ENCODE results near the gene HOXA13.
A peak's percentile ranks its signal among the peaks of the same experiment; 100 is the strongest.

HOXA13 gene

DNA sequence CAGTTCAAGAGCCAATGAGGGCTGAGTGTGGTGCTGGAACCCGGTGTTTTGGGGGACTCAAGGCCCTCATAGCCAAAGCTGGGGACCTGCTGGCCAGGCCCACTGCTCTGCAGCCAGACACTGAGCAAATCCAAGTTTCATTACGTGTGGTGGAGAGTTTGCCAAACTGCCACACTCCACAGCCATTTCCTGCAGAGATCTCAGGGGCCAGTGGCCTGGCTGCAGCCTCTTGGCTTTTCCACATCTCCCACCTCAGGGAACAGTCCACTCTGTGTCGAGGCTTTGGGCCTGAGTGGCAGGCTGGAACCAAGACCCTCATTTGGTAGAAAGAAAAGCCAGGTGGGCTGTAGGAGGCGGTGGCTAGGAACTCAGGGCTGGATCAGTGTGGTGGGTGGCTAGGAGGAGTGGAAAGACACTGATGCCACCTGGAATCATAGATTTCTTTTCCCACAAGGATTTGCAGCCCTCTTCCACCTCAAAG, 18.1 kb downstream of the HOXA13 start:
- no peak for DNase-seq (ENCODE audit: low read depth in 2 of 2)

- DNase-seq (ENCODE audit: low read depth in 2 of 2), result no peak
These were observed 19.2 kb downstream of the HOXA13 start for GRCh38 chr7:27180431-27181420.

DNA sequence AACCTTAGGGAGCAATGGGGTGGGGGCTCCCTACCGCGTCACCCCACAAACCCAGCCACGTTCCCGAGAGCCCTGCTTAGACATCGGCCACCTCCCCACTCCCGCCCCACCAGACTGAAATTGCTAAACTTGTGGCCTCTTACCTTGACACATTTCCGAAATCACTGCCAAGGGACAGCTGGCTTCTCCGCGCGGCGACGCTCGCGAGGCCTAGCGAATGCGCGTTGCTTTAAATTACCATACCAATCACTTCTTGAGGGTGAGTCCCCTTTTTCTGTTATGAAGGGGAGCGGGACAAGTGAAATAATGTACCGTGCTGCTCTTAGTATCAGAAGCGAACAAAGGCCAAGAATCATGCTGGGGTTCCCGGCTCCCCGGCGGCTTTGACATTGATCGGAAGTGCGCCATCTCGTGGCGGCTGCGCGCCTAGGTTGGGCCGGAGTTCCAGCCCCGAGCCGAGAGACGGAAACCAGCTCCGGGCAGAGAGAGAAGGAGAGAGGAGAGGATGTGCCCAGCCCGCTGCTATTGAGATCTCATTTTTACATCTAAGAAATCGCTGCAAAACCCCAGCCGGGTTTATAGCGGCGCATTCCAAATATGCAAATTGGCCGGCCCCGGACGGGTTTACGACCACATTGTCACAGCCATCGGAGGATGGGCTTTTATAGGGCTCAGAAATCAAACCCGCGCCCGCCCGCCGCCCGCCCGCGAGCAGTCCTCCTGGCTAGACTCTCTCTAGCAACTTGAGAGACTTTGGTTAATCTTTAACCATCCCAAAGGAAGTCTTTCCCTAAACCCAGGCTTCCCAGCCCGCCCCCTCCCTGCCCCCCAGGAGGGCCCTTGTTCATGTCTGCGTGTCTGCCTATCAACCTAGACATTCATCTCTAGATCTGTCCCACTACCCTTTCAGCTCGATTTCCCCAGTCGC, 20.1 kb downstream of the HOXA13 start:
- DNase-seq (ENCODE audit: low read depth in 2 of 2), result peak; percentile 41 to 50

GRCh38 chr7:27179030-27179429, 20.9 kb downstream of the HOXA13 start:
- no peak for DNase-seq (ENCODE audit: low read depth in 2 of 2)

DNA sequence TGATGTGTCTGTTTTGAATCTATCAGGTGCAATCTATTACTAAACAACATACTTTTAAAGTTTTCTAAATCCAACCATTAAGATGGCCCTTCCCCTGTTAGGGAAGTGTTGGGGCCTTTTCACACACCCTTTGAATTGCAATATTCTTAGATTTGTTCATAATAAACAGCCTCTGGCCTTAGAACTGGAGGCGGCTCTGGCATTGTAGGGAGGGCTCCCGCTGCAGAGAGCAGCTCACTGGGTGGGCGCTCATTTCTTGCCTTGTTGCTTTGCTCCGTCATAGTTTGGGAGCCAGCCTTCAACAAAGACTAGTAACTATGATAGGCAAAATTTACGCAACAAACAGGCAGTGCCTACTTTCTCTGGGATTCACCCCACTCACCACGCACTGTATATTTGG, 21.5 kb downstream of the HOXA13 start:
- no peak for DNase-seq (ENCODE audit: low read depth in 2 of 2)

- no peak for DNase-seq (ENCODE audit: low read depth in 2 of 2)
These were observed 22.0 kb downstream of the HOXA13 start for GRCh38 chr7:27177795-27178320.

DNA sequence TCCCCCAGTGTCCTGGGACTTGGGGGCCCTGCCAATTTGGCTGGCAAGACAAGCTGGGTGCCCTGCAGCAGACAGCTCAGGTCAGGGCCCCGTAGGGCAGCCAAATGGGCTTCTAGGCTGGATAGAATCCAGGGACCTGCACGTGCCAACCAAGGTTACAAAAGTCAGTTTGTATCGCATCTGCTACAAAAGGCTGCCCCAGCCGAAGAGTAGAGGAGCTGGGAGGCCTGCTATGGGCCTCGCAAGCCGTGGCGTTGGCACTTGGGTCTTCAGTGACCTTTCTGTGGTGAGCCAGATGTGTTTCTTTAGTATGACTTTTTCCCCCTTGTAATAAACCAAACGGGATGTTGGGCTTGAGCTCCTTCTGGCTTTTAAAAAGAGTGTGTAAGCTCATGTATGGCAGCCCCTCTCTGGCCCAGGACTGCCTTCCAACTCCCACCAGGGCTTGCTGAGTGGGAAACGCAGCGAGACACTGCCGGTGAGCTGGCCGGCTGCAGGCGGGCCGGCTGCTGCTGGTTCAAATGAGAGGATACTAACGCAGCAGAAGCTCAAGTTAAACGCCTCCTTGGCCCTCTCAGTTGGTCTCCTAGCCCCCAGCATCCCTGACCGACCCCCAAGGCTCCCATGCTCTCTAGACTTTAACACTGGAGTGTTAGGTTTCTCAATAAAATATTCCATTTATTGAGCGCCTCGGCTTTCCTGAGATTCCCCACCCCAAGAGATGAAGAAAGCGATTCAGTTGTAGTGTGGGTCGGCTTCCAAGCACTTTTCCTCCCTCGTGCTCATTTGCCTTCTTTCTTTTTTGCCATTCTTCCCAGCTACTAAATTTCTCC, 22.7 kb downstream of the HOXA13 start:
- DNase-seq (ENCODE audit: low read depth in 2 of 2), result no peak

- DNase-seq (ENCODE audit: low read depth in 2 of 2), result no peak
These were observed 23.4 kb downstream of the HOXA13 start for GRCh38 chr7:27176524-27176845.

DNA sequence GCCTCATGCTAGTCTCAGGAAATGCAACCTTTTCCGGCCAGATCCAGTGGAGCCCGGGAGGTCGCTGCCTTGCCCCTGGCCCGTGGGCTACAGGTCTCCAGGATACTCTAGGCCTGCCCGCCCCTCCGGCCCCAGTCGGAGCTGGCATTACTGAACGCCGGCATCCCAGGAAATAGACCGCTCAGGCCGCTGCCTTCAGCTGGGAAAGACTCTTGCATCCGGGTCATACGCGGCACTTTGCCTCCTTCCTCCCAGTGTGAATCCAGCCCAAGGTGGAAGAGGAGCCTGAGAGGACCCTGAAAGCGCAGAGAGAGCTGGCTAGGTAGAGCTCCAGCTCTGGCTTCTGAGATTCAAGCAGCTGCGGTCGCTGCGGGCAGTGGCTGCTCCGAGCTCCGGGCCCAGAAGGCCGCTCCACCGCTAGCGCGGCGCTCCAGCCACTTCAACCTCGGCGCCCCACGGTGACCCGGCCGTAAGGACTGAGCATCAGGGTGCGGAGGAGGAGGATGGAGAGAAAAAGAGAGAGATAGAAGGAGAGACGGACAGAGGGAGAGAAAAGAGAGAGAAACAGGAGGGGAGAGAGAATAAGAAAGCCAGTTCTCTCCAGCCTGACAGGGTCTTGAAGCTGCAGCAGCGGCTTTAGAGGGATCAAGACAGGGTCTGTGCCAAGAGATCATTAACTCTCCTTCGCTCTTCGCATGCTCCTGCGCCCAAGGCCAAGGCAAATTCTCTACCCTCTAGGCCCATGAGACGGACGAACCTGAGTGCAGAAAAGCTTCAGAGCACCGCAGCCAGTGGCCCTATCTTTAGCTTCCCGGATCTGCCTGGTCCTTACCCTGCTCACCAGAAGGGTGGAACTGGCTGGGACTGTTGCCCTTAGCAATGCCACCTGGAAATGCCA, 24.0 kb downstream of the HOXA13 start:
- DNase-seq (ENCODE audit: low read depth in 2 of 2), result no peak

- DNase-seq (ENCODE audit: low read depth in 2 of 2), result no peak
These were observed 24.8 kb downstream of the HOXA13 start for GRCh38 chr7:27174874-27175625.

DNA sequence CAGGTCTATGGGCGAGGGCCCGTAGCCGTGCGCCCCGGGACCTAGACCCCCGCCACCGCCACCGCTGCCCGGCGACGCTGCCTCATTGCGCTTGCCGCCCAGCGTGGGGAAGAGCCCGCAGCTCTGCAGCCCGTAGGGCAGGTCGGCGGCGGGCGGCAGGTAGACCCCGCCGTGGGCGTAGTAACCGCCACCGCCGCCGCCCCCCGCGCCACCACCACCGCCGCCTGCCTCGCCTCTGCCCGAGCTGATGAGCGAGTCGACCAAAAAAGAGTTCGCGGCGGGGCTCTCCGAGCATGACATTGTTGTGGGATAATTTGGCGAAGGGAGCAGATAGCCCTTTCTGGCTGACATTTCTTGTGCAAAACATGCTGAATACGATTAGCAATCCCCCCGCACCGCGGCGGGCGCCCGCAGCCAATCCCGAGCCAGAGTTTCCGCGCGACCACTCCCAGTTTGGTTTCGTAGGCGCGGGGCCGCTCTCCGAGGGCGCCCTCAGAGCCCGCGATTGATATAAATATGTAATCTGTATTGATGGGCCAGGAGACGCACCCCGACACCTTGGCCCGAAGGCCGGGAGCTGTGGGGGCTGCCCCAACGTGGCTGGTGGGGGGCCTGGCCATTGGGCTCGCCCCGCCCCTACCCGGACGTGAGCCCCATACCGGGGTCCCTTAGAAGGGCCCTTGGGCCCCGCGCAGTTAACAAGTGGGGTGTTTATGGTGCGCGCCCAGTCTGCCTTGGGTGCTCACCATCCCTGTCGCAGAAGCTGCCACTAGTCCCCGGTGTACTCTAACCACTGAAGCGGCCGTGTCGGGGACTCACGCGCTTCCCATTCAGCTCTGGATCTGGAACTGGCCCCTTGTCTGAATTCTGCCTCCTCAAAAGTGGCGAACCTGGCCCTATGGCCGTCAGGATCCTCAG, 25.7 kb downstream of the HOXA13 start, which contains the start of gene HOXA10:
Gene HOXA10 (minus strand): TSS at position 365 of the 918 bp plus-strand sequence. CDS start 14 bp downstream, at position 351.
- DNase-seq (ENCODE audit: low read depth in 2 of 2), result no peak

DNA sequence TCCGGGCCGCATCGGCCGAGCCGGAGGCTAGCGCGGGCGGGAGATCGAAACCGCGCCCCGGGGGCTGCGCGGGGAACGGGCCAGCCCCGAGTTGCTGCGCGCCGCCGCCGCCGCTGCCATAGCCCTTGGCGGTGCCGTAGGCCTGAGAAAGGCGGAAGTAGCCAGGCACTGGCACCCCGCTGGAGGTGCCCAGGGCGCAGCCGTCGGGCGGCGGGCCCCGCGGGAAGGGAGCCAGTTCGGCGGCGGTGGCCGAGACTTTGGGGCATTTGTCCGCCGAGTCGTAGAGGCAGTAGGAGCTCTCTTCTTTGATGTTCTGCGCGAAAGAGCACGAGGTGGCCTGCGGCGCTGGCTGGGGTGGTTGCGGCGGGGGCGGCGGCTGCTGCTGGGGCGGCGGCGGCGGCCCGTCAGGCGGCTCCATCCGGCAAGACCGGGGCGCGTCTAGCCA, 26.4 kb downstream of the HOXA13 start:
- DNase-seq (ENCODE audit: low read depth in 2 of 2), result no peak

- DNase-seq (ENCODE audit: low read depth in 2 of 2), result no peak
These were observed 26.9 kb downstream of the HOXA13 start for GRCh38 chr7:27172823-27173510.

- DNase-seq (ENCODE audit: low read depth in 2 of 2), result no peak
These were observed 27.5 kb downstream of the HOXA13 start for GRCh38 chr7:27172315-27172774.

DNA sequence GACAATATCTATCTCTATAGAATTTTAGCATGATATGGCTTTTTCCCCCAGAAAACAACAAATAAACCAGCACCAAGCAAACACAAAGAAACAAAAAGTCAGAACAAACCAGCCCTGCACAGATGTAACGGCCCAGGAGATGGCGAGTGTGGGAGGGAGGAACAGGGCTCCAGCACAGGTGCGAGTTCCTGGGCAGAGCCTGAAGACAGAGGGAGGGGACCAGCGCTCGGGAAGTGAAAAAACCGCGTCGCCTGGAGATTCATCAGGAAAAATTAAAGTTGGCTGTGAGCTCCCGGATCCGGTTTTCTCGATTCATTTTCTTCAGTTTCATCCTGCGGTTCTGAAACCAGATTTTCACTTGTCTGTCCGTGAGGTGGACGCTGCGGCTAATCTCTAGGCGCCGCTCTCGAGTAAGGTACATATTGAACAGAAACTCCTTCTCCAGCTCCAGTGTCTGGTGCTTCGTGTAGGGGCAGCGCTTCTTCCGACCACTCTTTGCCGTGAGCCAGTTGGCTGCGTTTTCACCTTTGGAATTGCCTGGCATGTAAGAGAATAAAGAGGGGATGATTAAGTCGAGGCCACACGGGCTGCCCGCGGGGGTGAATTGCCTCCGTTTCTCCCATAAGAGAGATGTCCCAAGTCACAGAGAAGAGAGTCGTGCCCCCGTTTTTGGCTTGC, 28.1 kb downstream of the HOXA13 start:
- no peak for DNase-seq (ENCODE audit: low read depth in 2 of 2)

DNA sequence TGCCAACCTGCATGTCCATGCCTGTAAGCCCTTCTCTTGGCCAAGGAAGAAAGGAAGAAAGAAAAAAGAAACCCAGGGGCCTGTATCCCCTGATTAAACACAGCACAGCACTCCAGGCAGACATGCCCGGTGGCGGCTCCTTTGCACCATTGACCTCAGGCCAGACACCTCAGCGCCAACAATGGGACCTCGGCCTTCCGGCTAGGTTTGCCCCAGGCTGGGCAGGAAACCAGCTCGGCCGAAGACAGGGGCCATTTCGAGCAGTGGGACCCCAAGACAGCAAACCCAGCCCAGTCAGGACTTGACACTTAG, 28.6 kb downstream of the HOXA13 start:
- no peak for DNase-seq (ENCODE audit: low read depth in 2 of 2)

All from activated CD4-positive, alpha-beta T cell treated with anti-CD3 and anti-CD28 coated beads for 24 hours (primary cell).